Gastroesophageal sphincter (tissue), 2 donors: Measurements from ENCODE around the gene C10orf71.

ENCODE experiments used
- EP300 ChIP-seq: sonication (generic); formaldehyde crosslinking; IDR thresholded peaks from one replicate; pipeline ENCODE4 v1.6.1; 2017; ENCODE audit warnings: antibody characterized with exemption, mild to moderate bottlenecking
- POLR2A ChIP-seq, 2 donors: fragments of 450-650 bp; IDR thresholded peaks; one replicate each; pipeline ENCODE4 v1.6.1; 2017; ENCODE audit warnings: antibody characterized with exemption in 2 of 2, mild to moderate bottlenecking in 2 of 2, moderate library complexity in 1 of 2
- POLR2AphosphoS5 ChIP-seq: sonication (generic); formaldehyde crosslinking; IDR thresholded peaks from one replicate; pipeline ENCODE4 v1.6.1; 2017; ENCODE audit warnings: antibody characterized with exemption

GRCh38 chr10:49373361-49373760 lies 74.4 kb downstream of the C10orf71 start:
- TF ChIP-seq EP300: no peak
- TF ChIP-seq POLR2A (IDR thresholded peaks at IDR 0.05): no peak
- TF ChIP-seq POLR2AphosphoS5: no peak
